Gastroesophageal sphincter (tissue), 4 donors: Measurements from ENCODE around the gene MT1G. TPM values are rescaled to one million over a fixed set of nuclear protein-coding genes. Genes with fewer than 3 reads are reported as not detected.

Experiments
- ATAC-seq: fragments of 150-250 bp; one replicate; pipeline ENCODE4 v1.9.1; 2016; ENCODE audit warnings: mild to moderate bottlenecking, moderate library complexity
- H3K27ac ChIP-seq, 4 donors: fragments of 200-600 bp; sonication (generic) in 3 of 4; 1 replicate in 3 of 4; 2 replicates in 1 of 4; pipeline ENCODE4 v1.5.1; 2016 to 2019
- H3K27me3 ChIP-seq: fragments of 200-600 bp; sonication (generic); one replicate; pipeline ENCODE4 v1.5.1; 2019
- H3K36me3 ChIP-seq, 2 donors: fragments of 200-600 bp; sonication (generic); one replicate each; pipeline ENCODE4 v1.5.1; 2019; ENCODE audit warnings: control low read depth in 1 of 2
- H3K4me1 ChIP-seq, 3 donors: fragments of 200-600 bp; sonication (generic); 1 replicate in 2 of 3; 2 replicates in 1 of 3; pipeline ENCODE4 v1.5.1; 2016 to 2019; ENCODE audit warnings: control low read depth in 2 of 3
- H3K4me3 ChIP-seq, 2 donors: fragments of 200-600 bp; sonication (generic); one replicate each; pipeline ENCODE4 v1.5.1; 2019; ENCODE audit warnings: mild to moderate bottlenecking in 1 of 2, moderate library complexity in 1 of 2
- H3K9me3 ChIP-seq, 3 donors: fragments of 200-600 bp; sonication (generic); one replicate each; pipeline ENCODE4 v1.5.1; 2017 to 2019; ENCODE audit warnings: control low read depth in 2 of 3
- CTCF ChIP-seq, 4 experiments: fragments of 200-600 bp in 2 of 4; fragments of 450-650 bp in 2 of 4; sonication (generic) in 1 of 4; IDR thresholded peaks; one replicate each; pipeline ENCODE4 v1.5.1; 2017 to 2019; ENCODE audit warnings: antibody characterized with exemption in 4 of 4, mild to moderate bottlenecking in 2 of 4, moderate library complexity in 2 of 4
- EP300 ChIP-seq: sonication (generic); formaldehyde crosslinking; IDR thresholded peaks from one replicate; pipeline ENCODE4 v1.6.1; 2017; ENCODE audit warnings: antibody characterized with exemption, mild to moderate bottlenecking
- POLR2A ChIP-seq, 2 donors: fragments of 450-650 bp; IDR thresholded peaks; one replicate each; pipeline ENCODE4 v1.6.1; 2017; ENCODE audit warnings: antibody characterized with exemption in 2 of 2, mild to moderate bottlenecking in 2 of 2, moderate library complexity in 1 of 2
- POLR2AphosphoS5 ChIP-seq: sonication (generic); formaldehyde crosslinking; IDR thresholded peaks from one replicate; pipeline ENCODE4 v1.6.1; 2017; ENCODE audit warnings: antibody characterized with exemption
- WGBS, 2 donors: methylation state at CpG; one replicate each; pipeline ENCODE4 v1.1.5; 2018; ENCODE audit warnings: low coverage in 1 of 2; 5-methylcytosine and 5-hydroxymethylcytosine counted together
- total RNA-seq, 4 donors: library from RNA; depleted of rRNA; stranded (reverse); fragments of >200 nt; gene quantifications; one replicate each; pipeline ENCODE4 v1.1.0, GENCODE V29; 2016

MT1G gene
- total RNA-seq, 4 donors from 2014 or later = 16.0 to 40.0 (median 21.6) TPM; not detected in 1

DNA sequence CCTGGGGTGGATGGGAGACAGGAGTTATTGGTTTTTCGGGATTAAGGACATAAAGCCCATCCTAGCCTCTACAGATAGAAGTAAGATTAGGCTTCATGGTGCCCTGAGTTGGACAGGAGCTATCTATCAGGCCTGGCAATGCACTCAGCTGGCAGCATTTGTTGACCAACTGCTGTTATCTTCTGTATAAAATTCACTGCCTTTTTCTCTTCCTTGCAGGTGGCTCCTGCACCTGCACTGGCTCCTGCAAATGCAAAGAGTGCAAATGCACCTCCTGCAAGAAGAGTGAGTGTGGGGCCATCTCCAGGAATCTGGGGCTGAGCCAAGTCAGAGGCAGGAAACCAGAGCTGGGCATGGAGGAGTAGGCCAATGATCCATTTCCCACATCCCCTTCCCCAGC lies 28.8 kb downstream of the MT1G start:
- peak overlapping the region in 1 of 4 donors; percentile 79 for H3K27ac ChIP-seq
- no peak overlapping the region for H3K4me3 ChIP-seq
- TF ChIP-seq POLR2A (IDR thresholded peaks at IDR 0.05) (no peak), POLR2AphosphoS5 (no peak)
- peaks cover 0 to 50% (median 23%) of the 10 kb centered on the region in 3 donors for H3K4me1 ChIP-seq
- WGBS, 2 donors = 80% methylated on average over 1 of the region's 1 CpG; no CpG with 5 or more reads in 1 of the 2 donors
- no peaks in the 10 kb centered on the region for H3K9me3 ChIP-seq
- peaks cover 91% of the 10 kb centered on the region for H3K27me3 ChIP-seq
- no peak for ATAC-seq
- no peaks in the 10 kb centered on the region for H3K36me3 ChIP-seq

- ATAC-seq = peak; percentile 84
- Histone ChIP-seq H3K9me3 (no peaks in the 10 kb centered on the region), H3K27ac (peak within 1 kb of the TSS in 3 of 4 donors; percentile 56 to 79 (median 72)), H3K36me3 (no peaks in the 10 kb centered on the region), H3K27me3 (peaks cover 91% of the 10 kb centered on the region), H3K4me3 (peak within 1 kb of the TSS; percentile 21 to 52), H3K4me1 (peaks cover 0 to 41% (median 16%) of the 10 kb centered on the region in 3 donors)
- TF ChIP-seq POLR2AphosphoS5 (peak; percentile 71), CTCF (IDR thresholded peaks at IDR 0.05) (no peak), EP300 (no peak), POLR2A (IDR thresholded peaks at IDR 0.05) (peak; percentile 27 to 38)
- WGBS, 2 donors = 13 to 20% methylated on average over 10 to 18 of the region's 68 CpGs
These were observed 29.8 kb downstream of the MT1G start, which contains the start of gene MT1A for GRCh38 chr16:56637814-56638750. MT1A (plus strand) TSS chr16:56638666; CDS start chr16:56638739, 73 bp downstream.

GRCh38 chr16:56636616-56637413 lies 31.1 kb downstream of the MT1G start:
- Histone ChIP-seq H3K27me3 (peaks cover 92% of the 10 kb centered on the region), H3K9me3 (no peaks in the 10 kb centered on the region), H3K4me3 (no peak overlapping the region), H3K36me3 (no peaks in the 10 kb centered on the region), H3K4me1 (peaks cover 0 to 47% (median 16%) of the 10 kb centered on the region in 3 donors), H3K27ac (no peak overlapping the region)
- no peak for TF ChIP-seq POLR2AphosphoS5
- TF ChIP-seq POLR2A (IDR thresholded peaks at IDR 0.05) = no peak
- no peak for TF ChIP-seq EP300
- no peak for TF ChIP-seq CTCF (IDR thresholded peaks at IDR 0.05)
- no peak for ATAC-seq
- WGBS, 2 donors = 67 to 72% methylated on average over 4 to 6 of the region's 9 CpGs

DNA sequence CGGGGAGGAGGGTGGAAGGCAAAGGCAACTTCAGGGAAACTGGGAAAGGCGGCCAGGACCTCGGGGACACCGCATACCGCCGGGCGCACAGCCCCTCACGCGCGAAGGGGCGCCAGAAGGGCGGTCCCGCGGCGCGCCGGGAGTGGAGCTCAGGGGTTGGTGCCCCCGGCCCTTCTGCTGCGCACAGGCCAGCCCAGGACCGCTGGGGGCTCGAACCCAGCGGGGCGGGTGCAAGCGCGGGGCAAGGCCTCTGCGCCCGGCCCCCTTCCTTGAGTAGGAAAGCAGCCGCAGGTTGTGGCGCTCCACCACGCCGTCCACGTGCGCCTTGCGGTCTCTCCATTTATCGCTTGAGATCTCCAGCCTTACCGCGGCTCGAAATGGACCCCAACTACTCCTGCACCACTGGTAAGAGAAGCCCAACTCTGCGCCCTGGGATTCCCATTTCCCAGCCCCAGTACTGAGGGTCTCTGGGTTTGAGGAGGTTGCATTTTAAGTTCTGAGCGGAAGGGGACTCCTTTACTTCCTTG lies 32.4 kb downstream of the MT1G start:
- TF ChIP-seq POLR2AphosphoS5 = no peak
- no peak for TF ChIP-seq CTCF (IDR thresholded peaks at IDR 0.05)
- no peak for TF ChIP-seq EP300
- TF ChIP-seq POLR2A (IDR thresholded peaks at IDR 0.05) = no peak
- ATAC-seq = no peak
- Histone ChIP-seq H3K27ac (no peak overlapping the region), H3K36me3 (no peaks in the 10 kb centered on the region), H3K9me3 (no peaks in the 10 kb centered on the region), H3K27me3 (peaks cover 80% of the 10 kb centered on the region), H3K4me1 (peaks cover 0 to 51% (median 16%) of the 10 kb centered on the region in 3 donors), H3K4me3 (peak overlapping the region in 1 of 2 donors; percentile 53)
- no CpG with 5 or more reads among the region's 40 CpGs for WGBS, 2 donors
